Transverse colon (tissue), 4 donors: ENCODE measurements around the gene ZNF580. TPM values are rescaled to one million over a fixed set of nuclear protein-coding genes. Genes with fewer than 3 reads are reported as not detected.

Experiments used
- DNase-seq: peaks from one replicate; pipeline ENCODE4 v3.0.0-alpha.2; 2019
- H3K27ac ChIP-seq, 4 donors: fragments of 200-600 bp; sonication (generic); 2 replicates each; pipeline ENCODE4 v1.5.1; 2016 to 2018; ENCODE audit warnings: inconsistent platforms in 4 of 4
- H3K27me3 ChIP-seq: fragments of 200-600 bp; sonication (generic); 2 replicates; pipeline ENCODE4 v1.5.1; 2017; ENCODE audit warnings: inconsistent platforms
- H3K36me3 ChIP-seq, 4 donors: fragments of 200-600 bp; sonication (generic); 2 replicates each; pipeline ENCODE4 v1.5.1; 2017 to 2019; ENCODE audit warnings: inconsistent platforms in 4 of 4
- H3K4me1 ChIP-seq, 4 donors: fragments of 200-600 bp; sonication (generic); 2 replicates each; pipeline ENCODE4 v1.5.1; 2017 to 2020; ENCODE audit warnings: inconsistent platforms in 4 of 4
- H3K4me3 ChIP-seq, 4 donors: fragments of 200-600 bp; sonication (generic); 1 replicate in 1 of 4; 2 replicates in 3 of 4; pipeline versions ENCODE4 v1.5.1 to v1.6.1; 2017 to 2019; ENCODE audit warnings: inconsistent platforms in 4 of 4
- H3K9me3 ChIP-seq, 2 donors: fragments of 200-600 bp; sonication (generic); 2 replicates each; pipeline ENCODE4 v1.5.1; 2017 to 2019; ENCODE audit warnings: inconsistent platforms in 2 of 2
- CTCF ChIP-seq, 5 experiments: fragments of 200-600 bp in 3 of 5; fragments of 450-650 bp in 2 of 5; sonication (generic) in 3 of 5; IDR thresholded peaks; 1 replicate in 2 of 5; 2 replicates in 3 of 5; pipeline ENCODE4 v1.5.1; 2016 to 2017; ENCODE audit warnings: antibody characterized with exemption in 5 of 5, inconsistent platforms in 3 of 5, mild to moderate bottlenecking in 2 of 5, moderate library complexity in 1 of 5
- EP300 ChIP-seq: sonication (generic); formaldehyde crosslinking; IDR thresholded peaks from one replicate; pipeline ENCODE4 v1.6.1; 2017; ENCODE audit warnings: antibody characterized with exemption, low read depth
- POLR2A ChIP-seq: fragments of 450-650 bp; IDR thresholded peaks from one replicate; pipeline ENCODE4 v1.6.1; 2016; ENCODE audit warnings: antibody characterized with exemption, mild to moderate bottlenecking, moderate library complexity
- POLR2AphosphoS5 ChIP-seq, 3 donors: sonication (generic); formaldehyde crosslinking; IDR thresholded peaks; one replicate each; pipeline ENCODE4 v1.6.1; 2016; ENCODE audit warnings: antibody characterized with exemption in 3 of 3
- WGBS, 2 donors: methylation state at CpG; one replicate each; pipeline ENCODE4 v1.1.5; 2018; ENCODE audit warnings: low coverage in 1 of 2; 5-methylcytosine and 5-hydroxymethylcytosine counted together
- in situ Hi-C, 4 donors: fragments of 200-750 bp; cut with MboI; loops; one replicate each; pipeline versions ENCODE4 v1.15.0 to v1.15.1; 2017; ENCODE audit warnings: low sequenced_read_pairs in 3 of 4, low pct_ligation_motif_present in 1 of 4, low pct_unique_long_range_greater_than_20kb in 1 of 4
- intact Hi-C: fragments of 100-400 bp; cut with DNase I; formaldehyde crosslinking; loops from one replicate; pipeline ENCODE4 v1.15.1; 2023; ENCODE audit warnings: low total_unique reads
- total RNA-seq, 4 donors: library from RNA; depleted of rRNA; stranded (reverse); fragments of >200 nt; gene quantifications; one replicate each; pipeline ENCODE4 v1.1.0, GENCODE V29; 2016

Gene ZNF580
- total RNA-seq, 4 donors from 2014 or later = 15.2 to 154 (median 25.7) TPM

- TF ChIP-seq CTCF (IDR thresholded peaks at IDR 0.05) (no peak), POLR2AphosphoS5 (IDR thresholded peaks at IDR 0.05) (no peak)
- H3K27me3 ChIP-seq = no peaks in the 10 kb centered on the region
- H3K4me3 ChIP-seq = no peak overlapping the region
- 80% methylated on average over 9 of the region's 9 CpGs; no CpG with 5 or more reads in 1 of the 2 donors for WGBS, 2 donors
- peaks cover 0 to 14% (median 6%) of the 10 kb centered on the region in 4 donors for H3K4me1 ChIP-seq
- no peaks in the 10 kb centered on the region for H3K9me3 ChIP-seq
- no peak for DNase-seq
- intact Hi-C loops = no loop called here
- H3K27ac ChIP-seq = no peak overlapping the region
- H3K36me3 ChIP-seq = peaks cover 0 to 12% (median 5%) of the 10 kb centered on the region in 4 donors
- in situ Hi-C loops = loop anchor here in 1 of 4 donors (10.0 kb wide), 1 partner anchor 106 kb away; no protein-coding TSS in a partner anchor
Observed at GRCh38 chr19:55621205-55621672, 19.6 kb upstream of the ZNF580 start.

- TF ChIP-seq EP300 (no peak), POLR2AphosphoS5 (IDR thresholded peaks at IDR 0.05) (no peak), POLR2A (no peak), CTCF (IDR thresholded peaks at IDR 0.05) (no peak)
- Histone ChIP-seq H3K27me3 (no peaks in the 10 kb centered on the region), H3K27ac (no peak overlapping the region), H3K9me3 (no peaks in the 10 kb centered on the region), H3K36me3 (peaks cover 0 to 10% (median 3%) of the 10 kb centered on the region in 4 donors), H3K4me3 (no peak overlapping the region), H3K4me1 (peaks cover 0 to 14% (median 6%) of the 10 kb centered on the region in 4 donors)
- in situ Hi-C loops = loop anchor here in 1 of 4 donors (10.0 kb wide), 1 partner anchor 107 kb away; no protein-coding TSS in a partner anchor
- intact Hi-C loops = no loop called here
- 95% methylated on average over 52 of the region's 55 CpGs; no CpG with 5 or more reads in 1 of the 2 donors for WGBS, 2 donors
- DNase-seq = no peak
Observed at GRCh38 chr19:55621673-55622231, 19.1 kb upstream of the ZNF580 start.

DNA sequence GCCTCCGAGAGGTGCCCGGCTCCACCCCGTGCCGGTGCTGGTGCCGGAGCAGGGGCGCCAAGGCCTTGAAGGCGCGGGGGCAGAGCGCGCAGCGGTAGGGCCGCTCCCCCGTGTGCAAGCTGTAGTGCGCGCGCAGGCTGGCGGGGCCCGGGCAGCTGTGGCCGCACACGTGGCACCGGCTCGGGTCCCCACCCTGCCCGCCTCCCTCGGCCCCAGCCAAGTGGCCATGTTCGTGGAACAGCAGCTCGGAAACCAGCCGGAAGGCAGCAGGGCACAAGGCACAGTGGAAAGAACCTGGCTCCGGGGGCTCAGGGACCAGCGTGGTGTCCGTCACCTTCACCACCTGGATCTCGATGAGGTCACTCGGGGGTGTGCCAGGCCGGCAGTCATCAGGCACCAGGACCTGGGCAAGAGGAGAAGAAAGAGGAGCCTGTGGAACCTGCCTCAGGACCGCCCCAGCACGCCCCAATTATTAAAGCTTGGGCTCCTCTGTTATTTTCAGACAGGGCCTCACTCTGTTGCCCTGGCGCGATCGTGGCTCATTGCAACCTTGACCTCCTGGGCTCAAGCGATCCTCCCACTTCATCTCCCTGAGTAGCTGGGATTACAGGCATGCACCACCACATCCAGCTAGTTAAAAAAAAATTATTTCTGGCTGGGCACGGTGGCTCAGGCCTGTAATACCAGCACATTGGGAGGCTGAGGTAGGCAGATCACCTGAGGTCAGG is 18.4 kb upstream of the ZNF580 start:
- no peak overlapping the region for H3K4me3 ChIP-seq
- in situ Hi-C loops = loop anchor here in 1 of 4 donors (10.0 kb wide), 1 partner anchor 108 kb away; no protein-coding TSS in a partner anchor
- H3K4me1 ChIP-seq = peaks cover 0 to 14% (median 6%) of the 10 kb centered on the region in 4 donors
- peaks cover 0 to 8% (median 3%) of the 10 kb centered on the region in 4 donors for H3K36me3 ChIP-seq
- TF ChIP-seq EP300 (no peak), CTCF (IDR thresholded peaks at IDR 0.05) (no peak), POLR2AphosphoS5 (IDR thresholded peaks at IDR 0.05) (no peak), POLR2A (no peak)
- DNase-seq = no peak
- H3K27me3 ChIP-seq = no peaks in the 10 kb centered on the region
- intact Hi-C loops = no loop called here
- WGBS, 2 donors = 90 to 91% methylated on average over 4 to 40 of the region's 40 CpGs
- no peak overlapping the region for H3K27ac ChIP-seq
- no peaks in the 10 kb centered on the region for H3K9me3 ChIP-seq

DNA sequence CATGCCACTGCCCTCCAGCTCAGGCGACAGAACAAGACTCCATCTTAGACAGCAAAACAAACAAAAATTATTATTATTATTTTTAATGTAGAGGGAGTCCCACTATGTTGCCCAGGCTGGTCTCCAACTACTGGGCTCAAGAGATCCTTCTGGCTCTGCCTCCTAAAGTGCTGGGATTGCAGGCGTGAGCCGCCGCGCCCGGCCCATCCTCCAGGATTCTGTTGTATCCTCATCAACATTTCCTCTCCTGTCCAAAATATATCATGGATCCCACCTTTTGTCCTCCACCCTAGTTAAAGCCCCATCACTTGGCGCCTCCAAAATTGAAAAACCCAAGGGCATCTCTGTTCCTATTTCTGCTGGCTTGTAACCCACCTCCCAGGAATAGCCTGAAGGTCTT is 17.7 kb upstream of the ZNF580 start:
- WGBS, 2 donors = 96% methylated on average over 7 of the region's 7 CpGs; no CpG with 5 or more reads in 1 of the 2 donors
- in situ Hi-C loops = loop anchor here in 1 of 4 donors (10.0 kb wide), 1 partner anchor 108 kb away; no protein-coding TSS in a partner anchor

More for the DNA sequence above, 17.7 kb upstream of the ZNF580 start:
- Histone ChIP-seq H3K27me3 (no peaks in the 10 kb centered on the region), H3K4me3 (no peak overlapping the region), H3K9me3 (no peaks in the 10 kb centered on the region), H3K36me3 (peaks cover 0 to 5% (median 1%) of the 10 kb centered on the region in 4 donors), H3K4me1 (peaks cover 0 to 14% (median 6%) of the 10 kb centered on the region in 4 donors), H3K27ac (peak overlapping the region in 1 of 4 donors; percentile 96)
- intact Hi-C loops = no loop called here
- DNase-seq = no peak
- TF ChIP-seq EP300 (no peak), POLR2AphosphoS5 (IDR thresholded peaks at IDR 0.05) (no peak), POLR2A (no peak), CTCF (IDR thresholded peaks at IDR 0.05) (no peak)
